GM21786 (cell line): ENCODE measurements around the gene ENGASE.

Experiments used
- ATAC-seq: cut with Tn5 transposase; IDR thresholded peaks from one replicate; pipeline ENCODE4 v1.9.1; 2021; ENCODE audit not compliant: unreplicated experiment

ENGASE gene

GRCh38 chr17:79091226-79091670 is 16.6 kb downstream of the ENGASE start:
- ATAC-seq, result no peak

GRCh38 chr17:79092567-79092966 is 17.9 kb downstream of the ENGASE start:
- no peak for ATAC-seq

GRCh38 chr17:79093270-79093669 is 18.6 kb downstream of the ENGASE start:
- ATAC-seq, result no peak

- ATAC-seq, result no peak
Observed at GRCh38 chr17:79094261-79094660, 19.6 kb downstream of the ENGASE start.

GRCh38 chr17:79095345-79096055 is 20.9 kb downstream of the ENGASE start:
- ATAC-seq, result no peak

- ATAC-seq, result no peak
Observed at GRCh38 chr17:79096477-79096876, 21.9 kb downstream of the ENGASE start.

GRCh38 chr17:79097226-79098055 is 22.8 kb downstream of the ENGASE start:
- no peak for ATAC-seq

GRCh38 chr17:79098282-79098867 is 23.8 kb downstream of the ENGASE start:
- no peak for ATAC-seq

GRCh38 chr17:79100405-79100804 is 25.8 kb downstream of the ENGASE start:
- no peak for ATAC-seq

GRCh38 chr17:79101111-79101673 is 26.6 kb downstream of the ENGASE start:
- ATAC-seq, result no peak

GRCh38 chr17:79102214-79102613 is 27.6 kb downstream of the ENGASE start:
- no peak for ATAC-seq

- ATAC-seq, result no peak
Observed at GRCh38 chr17:79104898-79105600, 30.4 kb downstream of the ENGASE start.

- ATAC-seq, result no peak
Observed at GRCh38 chr17:79105937-79106336, 31.3 kb downstream of the ENGASE start.

- no peak for ATAC-seq
Observed at GRCh38 chr17:79106958-79107357, 32.3 kb downstream of the ENGASE start.

- ATAC-seq, result no peak
Observed at GRCh38 chr17:79107499-79108231, 33.0 kb downstream of the ENGASE start.

GRCh38 chr17:79108232-79108850 is 33.7 kb downstream of the ENGASE start:
- no peak for ATAC-seq

- no peak for ATAC-seq
Observed at GRCh38 chr17:79108870-79109269, 34.2 kb downstream of the ENGASE start.

- ATAC-seq, result no peak
Observed at GRCh38 chr17:79109584-79109983, 35.0 kb downstream of the ENGASE start.

- no peak for ATAC-seq
Observed at GRCh38 chr17:79111097-79111496, 36.5 kb downstream of the ENGASE start.

- no peak for ATAC-seq
Observed at GRCh38 chr17:79112471-79112870, 37.8 kb downstream of the ENGASE start.
